DND-41 (cell line): ENCODE data around the gene KLHL24.

Experiments used
- EZH2 ChIP-seq: IDR thresholded peaks from 3 replicates; pipeline ENCODE4 v1.6.1; 2012; ENCODE audit warnings: borderline replicate concordance, low read depth, mild to moderate bottlenecking, moderate library complexity, low read length, inconsistent platforms; ENCODE audit not compliant: severe bottlenecking
- TF ChIP-seq, protein P1 (sequence below): IDR thresholded peaks from 2 replicates; pipeline ENCODE4 v1.5.1; 2012; ENCODE audit warnings: borderline replicate concordance, low read length, moderate library complexity, mild to moderate bottlenecking; ENCODE audit not compliant: poor library complexity, severe bottlenecking; ENCODE audit errors: extremely low read depth

DNA sequence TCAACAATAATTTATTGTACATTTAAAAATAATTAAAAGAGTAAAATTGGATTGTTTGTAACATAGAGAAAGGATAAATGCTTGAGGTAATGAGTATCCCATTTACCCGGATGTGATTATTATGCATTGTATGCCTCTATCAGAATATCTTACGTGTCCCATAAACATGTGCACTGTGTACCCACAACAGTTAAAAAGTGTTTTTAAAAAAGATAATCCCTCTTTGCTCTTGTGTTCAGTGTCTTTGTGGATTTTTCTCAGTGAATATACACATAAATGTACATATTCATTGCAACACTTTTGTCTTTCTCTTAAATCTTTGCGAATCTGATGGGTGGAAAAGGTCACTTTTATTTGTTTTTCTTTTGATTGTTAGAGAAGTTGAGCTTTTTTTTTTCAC is 82.6 kb downstream of the KLHL24 start:
- TF ChIP-seq, protein P1, sequence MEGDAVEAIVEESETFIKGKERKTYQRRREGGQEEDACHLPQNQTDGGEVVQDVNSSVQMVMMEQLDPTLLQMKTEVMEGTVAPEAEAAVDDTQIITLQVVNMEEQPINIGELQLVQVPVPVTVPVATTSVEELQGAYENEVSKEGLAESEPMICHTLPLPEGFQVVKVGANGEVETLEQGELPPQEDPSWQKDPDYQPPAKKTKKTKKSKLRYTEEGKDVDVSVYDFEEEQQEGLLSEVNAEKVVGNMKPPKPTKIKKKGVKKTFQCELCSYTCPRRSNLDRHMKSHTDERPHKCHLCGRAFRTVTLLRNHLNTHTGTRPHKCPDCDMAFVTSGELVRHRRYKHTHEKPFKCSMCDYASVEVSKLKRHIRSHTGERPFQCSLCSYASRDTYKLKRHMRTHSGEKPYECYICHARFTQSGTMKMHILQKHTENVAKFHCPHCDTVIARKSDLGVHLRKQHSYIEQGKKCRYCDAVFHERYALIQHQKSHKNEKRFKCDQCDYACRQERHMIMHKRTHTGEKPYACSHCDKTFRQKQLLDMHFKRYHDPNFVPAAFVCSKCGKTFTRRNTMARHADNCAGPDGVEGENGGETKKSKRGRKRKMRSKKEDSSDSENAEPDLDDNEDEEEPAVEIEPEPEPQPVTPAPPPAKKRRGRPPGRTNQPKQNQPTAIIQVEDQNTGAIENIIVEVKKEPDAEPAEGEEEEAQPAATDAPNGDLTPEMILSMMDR: no peak
- no peak for TF ChIP-seq EZH2
